Inflammatory macrophage treated with lipopolysaccharide for 4 hours (primary cell): Measurements from ENCODE around the gene STXBP2.

Source experiments
- DNase-seq: peaks from one replicate; pipeline ENCODE4 v3.0.0-alpha.2; 2020

STXBP2 gene

DNA sequence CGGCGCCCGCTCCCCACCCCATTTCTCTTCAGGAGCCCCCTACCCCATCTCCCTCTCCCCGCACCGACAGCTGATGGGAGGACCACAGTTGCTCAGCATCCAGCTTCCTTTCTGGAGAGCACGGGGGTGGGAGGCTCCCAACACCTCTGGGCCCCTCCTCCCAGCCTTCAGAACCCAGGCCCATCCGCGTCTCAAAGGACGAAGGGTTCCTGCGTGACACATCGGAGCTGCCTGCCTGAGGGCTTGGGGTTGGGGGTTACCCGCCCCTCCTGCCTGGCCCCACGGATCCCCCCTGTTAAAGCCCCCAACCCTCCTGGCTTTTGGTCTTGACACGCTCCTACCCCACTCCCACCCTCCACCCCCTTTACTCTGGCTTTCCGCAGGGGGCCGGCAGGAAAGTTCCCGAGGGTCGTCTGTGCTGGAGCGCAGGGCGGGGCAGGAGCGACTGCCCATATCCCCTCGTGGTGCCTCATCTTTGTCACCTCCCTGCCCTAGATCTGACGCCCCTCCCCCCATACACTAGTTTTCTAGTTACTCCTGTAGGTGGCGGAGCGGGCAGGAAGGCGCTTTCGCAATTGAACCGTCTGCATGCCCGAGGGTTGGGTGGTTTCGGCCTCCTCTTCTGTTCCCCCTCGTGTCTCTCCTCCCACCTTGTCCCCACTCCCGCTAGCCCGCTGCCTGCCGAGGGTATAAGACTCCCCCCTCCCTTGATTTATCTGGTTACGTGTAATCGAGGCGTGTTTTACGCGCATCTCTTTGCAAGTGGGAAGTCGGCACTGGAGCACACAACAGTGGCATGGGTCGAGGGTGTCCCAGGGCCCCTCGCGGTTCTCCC lies 44.6 kb downstream of the STXBP2 start:
- peak; percentile 90 for DNase-seq

DNA sequence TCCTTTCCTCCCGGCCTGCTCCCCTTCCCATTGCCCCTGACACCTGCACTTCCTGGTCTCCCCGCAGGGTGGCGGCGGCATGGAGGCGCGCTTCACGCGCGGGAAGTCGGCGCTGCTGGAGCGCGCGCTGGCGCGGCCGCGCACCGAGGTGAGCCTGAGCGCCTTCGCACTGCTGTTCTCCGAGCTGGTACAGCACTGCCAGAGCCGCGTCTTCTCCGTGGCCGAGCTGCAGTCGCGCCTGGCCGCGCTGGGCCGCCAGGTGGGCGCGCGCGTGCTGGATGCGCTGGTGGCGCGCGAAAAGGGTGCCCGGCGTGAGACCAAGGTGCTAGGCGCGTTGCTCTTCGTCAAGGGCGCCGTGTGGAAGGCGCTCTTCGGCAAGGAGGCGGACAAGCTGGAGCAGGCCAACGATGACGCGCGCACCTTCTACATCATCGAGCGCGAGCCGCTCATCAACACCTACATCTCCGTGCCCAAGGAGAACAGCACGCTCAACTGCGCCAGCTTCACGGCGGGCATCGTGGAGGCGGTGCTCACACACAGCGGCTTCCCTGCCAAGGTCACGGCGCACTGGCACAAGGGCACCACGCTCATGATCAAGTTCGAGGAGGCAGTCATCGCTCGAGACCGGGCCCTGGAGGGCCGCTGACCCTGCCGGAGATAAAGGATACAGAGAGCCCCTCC lies 45.4 kb downstream of the STXBP2 start:
- no peak for DNase-seq

DNA sequence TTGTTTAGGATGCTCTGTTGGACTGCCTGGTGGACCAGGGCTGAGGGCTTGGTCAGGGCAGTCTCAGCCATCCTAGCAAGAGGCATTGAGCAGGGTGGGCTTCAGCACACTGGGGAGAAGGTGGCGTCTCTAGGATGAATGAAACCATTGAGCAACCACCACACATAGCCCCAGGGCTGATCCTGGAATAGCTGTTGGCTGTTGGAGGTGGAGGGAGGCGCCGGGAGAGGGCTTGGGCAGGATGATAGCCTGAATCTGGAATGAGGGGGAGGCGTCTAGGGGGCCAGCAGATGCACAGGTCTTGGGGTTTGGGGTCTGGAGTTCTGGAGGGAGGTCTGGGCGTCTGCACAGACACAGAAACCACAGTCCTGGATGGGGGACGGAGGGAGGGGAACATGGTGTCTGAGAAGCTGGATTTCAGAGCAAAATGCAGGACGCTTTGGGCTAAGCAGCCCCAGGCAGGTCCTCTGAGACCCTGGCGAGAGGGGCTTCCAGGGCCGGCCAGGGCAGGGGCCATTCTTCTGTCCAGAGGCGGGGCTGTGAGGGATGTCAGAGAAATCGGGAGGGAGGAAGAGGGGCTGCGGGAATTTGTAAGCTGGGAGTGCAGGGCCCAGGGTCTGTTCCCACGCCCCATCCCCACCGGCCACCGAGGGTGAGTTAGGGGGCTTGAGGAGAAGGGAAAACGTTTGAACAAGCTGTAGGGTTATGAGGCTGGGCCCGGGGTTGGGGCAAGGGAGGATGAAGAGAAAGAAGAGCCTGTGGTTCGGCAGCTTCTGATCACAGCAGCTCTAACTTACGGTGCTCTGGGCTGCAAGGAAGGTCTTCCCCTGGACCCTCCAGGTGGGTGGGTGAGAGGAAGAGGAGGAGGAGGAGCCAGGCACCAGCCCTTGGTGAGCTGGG lies 48.9 kb downstream of the STXBP2 start:
- DNase-seq = no peak

DNA sequence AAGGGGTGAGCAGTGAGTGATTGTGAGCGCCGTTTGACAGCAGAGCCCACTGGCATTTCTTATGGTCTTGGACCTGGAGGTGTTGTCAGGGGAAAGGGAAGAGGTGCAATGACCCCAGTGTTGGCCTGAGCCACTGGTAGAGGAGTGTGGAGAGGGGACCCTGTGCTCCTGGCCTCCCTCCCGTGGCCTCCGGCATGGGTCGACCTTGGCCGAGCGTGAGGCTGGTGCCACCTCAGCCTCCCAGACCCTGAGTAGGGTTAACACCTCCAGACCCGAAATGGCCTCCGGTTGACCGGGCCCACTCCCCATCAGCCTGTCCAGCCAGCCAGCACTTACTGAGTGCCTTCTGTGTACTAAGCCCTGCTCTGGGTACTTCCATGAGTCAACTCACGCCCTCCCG lies 50.3 kb downstream of the STXBP2 start:
- DNase-seq = no peak

DNA sequence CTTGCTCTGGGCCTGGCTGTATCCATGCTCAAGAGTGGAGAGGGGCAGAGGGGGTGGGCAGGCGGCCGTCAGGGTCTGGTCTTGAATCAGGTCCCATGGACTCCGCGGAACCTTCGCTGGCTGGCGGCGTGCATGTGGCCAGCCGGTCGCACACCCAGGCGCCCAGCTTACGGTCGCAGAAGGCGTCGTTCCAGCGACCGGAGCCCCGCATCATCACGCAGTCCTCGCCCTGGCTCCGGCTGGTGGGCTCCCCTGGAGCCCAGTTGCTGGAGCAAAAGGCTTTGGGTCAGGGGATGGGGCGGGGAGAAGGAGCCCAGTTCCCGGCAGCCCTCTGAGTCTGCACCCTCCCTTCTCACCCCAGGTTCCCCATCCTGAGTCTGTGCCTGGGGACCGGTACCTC lies 52.3 kb downstream of the STXBP2 start:
- no peak for DNase-seq

DNA sequence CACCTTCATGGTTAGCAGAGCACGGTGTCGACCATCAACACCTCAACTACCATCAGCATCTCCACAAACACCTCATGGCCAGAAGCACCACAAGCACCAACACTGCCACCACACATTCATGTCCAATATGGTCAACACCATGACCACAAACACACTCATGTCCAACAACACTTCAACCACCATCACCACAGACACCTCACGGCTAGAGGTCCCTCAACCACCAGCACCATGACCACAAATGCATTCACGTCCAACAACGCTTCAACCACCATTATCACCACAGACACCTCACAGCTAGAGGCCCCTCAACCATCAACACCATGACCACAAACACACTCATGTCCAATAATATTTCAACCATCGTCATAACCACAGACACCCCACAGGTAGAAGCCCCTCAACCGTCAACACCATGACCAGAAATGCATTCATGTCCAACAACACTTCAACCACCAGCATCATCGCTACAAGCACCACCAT lies 53.9 kb downstream of the STXBP2 start:
- DNase-seq = no peak

DNA sequence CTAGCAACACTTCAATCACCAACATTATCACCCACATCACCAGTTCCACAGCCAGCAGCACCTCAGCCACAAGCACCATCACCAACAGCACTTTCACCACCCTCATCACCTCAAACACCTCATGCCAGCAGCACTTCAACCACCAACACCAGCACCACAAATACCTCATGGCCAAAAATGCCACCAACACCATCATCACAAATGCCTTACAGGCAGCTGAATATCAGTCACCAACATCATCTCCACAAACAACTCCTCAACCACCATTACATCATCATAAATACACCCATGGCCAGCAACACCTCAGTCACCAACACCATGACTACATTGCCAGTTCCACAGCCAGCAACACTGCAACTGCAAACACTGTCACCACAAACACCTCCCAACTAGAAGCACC lies 54.6 kb downstream of the STXBP2 start:
- no peak for DNase-seq

DNA sequence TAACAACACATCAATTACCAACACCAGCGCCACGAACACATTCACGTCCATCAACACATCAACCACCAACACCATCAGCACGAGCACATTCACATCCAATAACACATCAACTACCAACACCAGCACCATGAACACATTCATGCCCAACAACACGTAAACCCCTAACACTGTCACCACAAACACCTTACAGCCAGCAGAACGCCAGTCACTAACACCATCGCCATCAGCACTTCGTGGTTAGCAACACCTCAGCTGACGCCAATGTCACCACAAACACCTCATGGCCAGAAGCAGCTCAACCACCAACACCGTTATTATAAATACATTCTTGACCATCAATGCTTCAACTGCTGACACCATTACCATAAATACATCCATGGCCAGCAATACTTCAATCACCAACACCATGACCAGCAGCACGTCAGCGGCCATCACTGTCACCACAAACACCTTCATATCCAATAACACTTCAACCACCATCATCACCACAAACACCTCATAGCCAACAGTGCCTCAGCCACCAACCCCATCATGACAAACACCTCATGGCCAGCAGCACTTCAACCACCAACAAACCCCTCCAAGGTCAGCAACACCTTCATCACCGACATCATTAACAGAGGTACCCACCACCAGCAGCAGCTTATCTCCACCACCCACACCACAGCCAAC lies 55.6 kb downstream of the STXBP2 start:
- no peak for DNase-seq

DNA sequence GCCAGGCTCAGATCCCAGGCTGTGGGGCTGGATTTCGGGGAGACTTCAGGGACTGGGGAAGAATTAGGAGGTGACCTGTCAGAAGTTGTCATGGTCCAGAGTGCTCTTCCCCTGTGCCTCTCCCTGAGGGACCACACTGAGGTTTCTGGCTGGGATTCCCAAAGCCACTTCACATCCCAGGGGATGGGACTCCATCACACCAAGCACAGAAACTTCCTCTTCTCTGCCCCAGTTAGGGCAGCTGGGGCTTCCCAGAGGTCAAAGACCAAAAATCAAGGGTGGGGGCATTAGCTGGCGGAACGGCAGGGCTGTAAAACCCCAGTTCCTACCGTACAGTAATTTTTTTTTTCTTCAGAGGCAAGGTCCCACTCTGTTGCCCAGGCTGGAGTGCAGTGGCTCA lies 57.6 kb downstream of the STXBP2 start:
- no peak for DNase-seq
